Glomerular endothelial cell (primary cell): ENCODE measurements around the gene ATP6V1A. TPM values are rescaled to one million over a fixed set of nuclear protein-coding genes. Genes with fewer than 3 reads are reported as not detected.
"Not testable (repeated sequence)": the region's sequence is repeated elsewhere in the genome, so short reads cannot be mapped to it uniquely, and the experiment has no call there.

Experiments used
- DNase-seq: peaks from one replicate; pipeline ENCODE4 v3.0.0-alpha.2; 2011; ENCODE audit warnings: low read depth, low spot score; ENCODE audit errors: extremely low read depth
- total RNA-seq: library from RNA; depleted of rRNA; stranded (reverse); fragments of >200 nt; gene quantifications from 2 replicates; pipeline ENCODE4 v1.2.3, GENCODE V29; 2015

The ATP6V1A gene
- total RNA-seq, 1 donor from 2014 or later = 67.3 TPM

GRCh38 chr3:113812854-113813253 lies 66.0 kb downstream of the ATP6V1A start:
- DNase-seq = no peak

DNA sequence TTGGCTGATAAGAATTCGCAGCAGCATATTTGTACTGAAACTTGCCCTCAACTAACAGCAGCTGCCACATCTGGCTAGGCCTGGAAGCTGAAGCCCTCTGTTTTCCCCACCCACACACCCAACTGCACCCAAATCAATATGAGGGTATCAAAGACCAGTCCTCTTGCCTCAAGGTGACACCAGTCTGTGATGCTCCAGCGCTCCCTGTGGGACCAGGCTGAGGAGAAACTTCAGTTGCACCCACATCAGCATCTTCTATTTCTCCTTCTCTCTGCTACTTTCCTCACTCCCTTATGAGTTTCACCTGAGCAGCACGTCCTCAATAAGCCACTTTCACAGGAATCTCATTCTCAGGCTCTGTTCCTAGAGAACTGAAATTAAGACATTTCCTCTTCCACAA lies 73.0 kb downstream of the ATP6V1A start:
- DNase-seq = no peak

GRCh38 chr3:113825090-113825489 lies 78.3 kb downstream of the ATP6V1A start:
- no peak for DNase-seq

DNA sequence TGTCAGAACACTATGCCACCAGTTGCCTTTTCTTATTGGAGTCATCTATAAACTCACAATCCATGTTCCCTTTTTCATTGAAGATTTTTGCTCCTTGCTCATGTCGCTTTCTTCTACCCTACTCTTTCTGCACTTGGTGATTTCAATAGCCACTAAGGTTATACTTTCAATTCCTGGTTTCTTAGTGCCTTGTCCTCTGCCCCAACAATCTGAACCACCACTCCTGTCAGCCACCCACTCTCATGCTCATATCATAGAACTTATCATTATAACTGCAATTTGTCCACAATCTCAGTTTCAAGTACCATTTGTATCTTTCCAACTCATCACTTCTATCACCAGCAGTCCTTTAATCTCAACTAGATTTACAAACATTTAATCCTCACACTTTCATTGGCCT lies 81.8 kb downstream of the ATP6V1A start:
- DNase-seq = no peak

DNA sequence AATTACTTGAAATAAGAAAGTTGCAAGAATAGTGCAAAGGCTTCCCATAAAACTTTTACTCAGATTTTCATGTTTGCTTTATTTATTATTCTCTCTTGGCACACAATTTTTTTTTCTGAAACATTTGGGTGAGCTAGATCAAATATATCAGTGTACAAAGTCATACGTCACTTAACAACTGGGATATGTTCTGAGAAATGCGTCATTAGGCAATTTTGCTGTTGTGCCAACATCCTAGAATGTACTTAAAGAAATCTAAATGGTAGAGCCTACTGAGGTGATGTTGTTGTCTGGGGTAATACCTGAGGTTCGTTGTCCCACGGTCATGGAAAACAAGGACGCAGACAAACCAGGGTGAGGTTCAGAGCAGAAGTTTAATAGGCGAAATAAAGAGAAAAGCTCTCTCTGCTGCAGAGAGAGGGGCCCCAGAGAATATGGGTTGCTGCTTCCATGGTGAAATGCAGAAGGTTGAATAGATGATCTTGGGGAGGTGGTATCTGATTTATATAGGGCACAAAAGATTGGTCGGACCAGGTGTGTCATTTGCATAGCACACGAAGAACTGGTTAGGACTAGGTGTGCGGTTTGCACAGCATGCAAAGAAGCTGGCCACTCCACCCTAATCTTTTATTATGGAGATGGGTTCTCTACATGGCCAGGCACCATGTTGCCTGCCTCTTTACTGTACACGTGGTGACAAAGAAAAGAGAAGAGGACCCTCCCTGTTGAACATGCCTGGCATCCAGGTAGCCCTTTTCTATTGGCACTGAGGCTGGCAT lies 82.9 kb downstream of the ATP6V1A start:
- no peak for DNase-seq

DNA sequence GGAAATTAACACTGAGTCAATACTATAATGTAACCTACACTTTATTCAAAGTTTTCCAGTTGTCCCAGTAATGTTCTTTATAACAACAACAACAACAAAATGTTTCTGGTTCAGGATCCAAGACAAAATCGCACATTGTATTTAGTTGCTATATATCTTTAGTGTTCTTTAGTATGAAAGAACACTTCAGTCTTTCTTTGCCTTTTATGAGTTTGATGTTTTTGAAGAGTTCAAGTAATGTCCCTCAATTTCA lies 84.2 kb downstream of the ATP6V1A start:
- DNase-seq = no peak

DNA sequence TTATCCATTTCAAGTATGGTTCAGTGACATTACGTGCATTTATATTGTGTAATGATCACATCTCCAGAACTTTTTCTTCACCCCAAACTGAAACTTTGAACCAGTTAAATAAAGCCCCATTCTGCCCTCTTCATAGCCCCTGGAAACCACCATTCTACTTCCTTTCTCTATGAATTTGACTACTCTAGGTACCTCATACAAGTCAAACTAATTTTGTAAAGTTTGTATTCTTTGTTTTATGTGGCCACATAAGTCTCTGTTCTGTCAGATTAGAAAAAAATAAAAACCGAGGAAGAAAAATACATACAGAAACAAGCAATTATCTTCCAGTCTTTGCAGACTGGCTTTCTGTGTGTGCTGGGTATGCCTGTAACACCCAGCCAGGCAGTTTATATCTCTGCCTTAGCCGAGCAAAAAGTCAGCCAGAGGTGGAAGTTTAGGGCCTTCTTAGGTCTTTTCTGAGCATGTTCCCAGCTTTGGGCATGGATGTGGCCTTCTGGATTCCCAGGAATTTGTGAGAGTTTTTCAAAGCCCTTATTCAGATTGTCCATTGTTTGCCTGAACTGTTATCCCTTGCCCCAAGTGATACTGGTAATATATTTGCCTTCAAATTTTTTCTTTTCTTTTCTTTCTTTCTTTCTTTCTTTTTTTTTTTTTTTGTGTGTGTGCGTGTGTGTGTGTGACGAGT lies 85.8 kb downstream of the ATP6V1A start:
- DNase-seq = no peak

- no peak for DNase-seq
Observed at GRCh38 chr3:113834983-113835382, 88.1 kb downstream of the ATP6V1A start.

- DNase-seq = no peak
Observed at GRCh38 chr3:113838631-113839209, 91.9 kb downstream of the ATP6V1A start, which contains the start of gene GRAMD1C. Gene GRAMD1C, plus strand, starts transcription at chr3:113838788. Its CDS starts 122 bp downstream, at chr3:113838910.

GRCh38 chr3:113839551-113839950 lies 92.7 kb downstream of the ATP6V1A start:
- DNase-seq = no peak

GRCh38 chr3:113844622-113845222 lies 97.9 kb downstream of the ATP6V1A start:
- DNase-seq = no peak

- DNase-seq = no peak
Observed at GRCh38 chr3:113847247-113847646, 100.4 kb downstream of the ATP6V1A start.

DNA sequence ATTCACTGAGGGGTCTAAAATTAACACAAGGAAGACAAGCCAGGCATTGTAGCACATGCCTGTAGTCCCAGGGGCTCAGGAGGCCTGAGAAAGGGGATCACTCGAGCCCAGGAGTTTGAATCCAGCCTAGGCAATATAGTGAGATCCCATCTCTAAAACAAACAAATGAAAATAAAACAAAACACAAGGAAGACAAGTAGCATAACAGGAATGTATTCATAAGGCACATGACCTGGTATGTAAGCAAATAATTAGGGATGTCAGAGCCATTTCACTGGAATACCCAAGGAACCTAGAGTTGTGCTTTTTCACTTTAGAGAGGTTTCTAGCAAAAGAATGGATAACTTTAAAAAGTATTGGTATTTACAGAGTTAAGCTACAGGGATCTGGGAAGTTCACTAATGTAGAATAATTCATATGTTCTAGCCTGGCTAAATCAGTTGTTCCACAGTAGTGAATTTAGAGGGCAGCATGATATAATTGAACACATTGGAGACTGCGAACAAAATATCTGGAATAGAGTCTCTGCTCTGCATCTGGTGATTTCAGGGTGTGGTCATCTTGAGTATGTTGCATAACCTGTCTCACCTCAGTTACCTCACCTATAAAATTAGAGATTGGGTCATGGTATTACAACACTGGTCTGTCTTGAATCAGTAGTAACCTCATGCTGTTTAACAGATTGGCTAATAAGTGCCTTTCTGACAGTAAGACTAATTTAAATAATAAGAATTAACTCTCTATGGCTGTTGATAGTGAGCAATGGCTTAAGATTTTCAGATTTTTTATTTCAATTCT lies 101.0 kb downstream of the ATP6V1A start:
- DNase-seq = no peak

- not testable (repeated sequence) for DNase-seq
Observed at GRCh38 chr3:113849071-113849470, 102.2 kb downstream of the ATP6V1A start.

GRCh38 chr3:113849841-113850240 lies 103.0 kb downstream of the ATP6V1A start:
- not testable (repeated sequence) for DNase-seq

- not testable (repeated sequence) for DNase-seq
Observed at GRCh38 chr3:113850391-113850790, 103.6 kb downstream of the ATP6V1A start.

DNA sequence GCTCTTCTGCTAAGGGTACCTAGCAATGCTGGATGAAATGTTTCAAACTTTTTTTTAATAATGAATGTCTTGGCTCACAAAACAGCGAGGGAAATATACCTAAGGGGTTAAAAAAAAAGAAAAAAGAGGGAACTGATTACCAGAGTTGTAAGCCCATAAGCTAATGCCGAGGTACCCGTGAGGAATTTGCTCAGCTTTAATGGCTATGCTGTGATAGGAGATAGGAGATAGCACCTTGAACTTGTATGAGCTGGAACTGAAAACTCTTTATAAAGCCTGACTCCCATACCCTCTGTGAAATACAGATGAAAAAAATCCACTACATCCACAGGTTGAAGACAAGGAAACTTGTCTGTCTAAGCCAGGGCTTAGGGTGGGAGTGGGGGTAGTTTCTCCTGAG lies 105.7 kb downstream of the ATP6V1A start:
- no peak for DNase-seq
